ENCODE results near the gene C2orf15. TPM values are rescaled to one million over a fixed set of nuclear protein-coding genes. Genes with fewer than 3 reads are reported as not detected.

C2orf15 gene
- total RNA-seq, 2 experiments from 2014 or later: 0.80 to 0.82 TPM

Other genes with a start within 250 kb of the C2orf15 start
- under 1 TPM; 0.04 to 0.15 TPM for gene CRACDL, start 205.5 kb upstream of the C2orf15 start, total RNA-seq
- gene TSGA10, start 13.2 kb downstream of the C2orf15 start, total RNA-seq: 1 to 10 TPM; 4.7 to 7.1 TPM
- gene LIPT1, start 13.3 kb downstream of the C2orf15 start, total RNA-seq: 1 to 10 TPM; 4.3 TPM
- 10 to 100 TPM; 51.2 to 52.7 TPM for gene MITD1, start 39.4 kb downstream of the C2orf15 start, total RNA-seq
- 10 to 100 TPM; 30.5 to 31.6 TPM for gene MRPL30, start 39.5 kb downstream of the C2orf15 start, total RNA-seq
- gene LYG2, start 114.0 kb downstream of the C2orf15 start, total RNA-seq: not detected
- gene LYG1, start 159.5 kb downstream of the C2orf15 start, total RNA-seq: under 1 TPM; 0.78 to 0.86 TPM
- gene TXNDC9, start 194.6 kb downstream of the C2orf15 start, total RNA-seq: 10 to 100 TPM; 32.0 to 32.4 TPM
- gene EIF5B, start 195.7 kb downstream of the C2orf15 start, total RNA-seq: 10 to 100 TPM; 94.3 to 96.3 TPM

All from activated CD8-positive, alpha-beta memory T cell treated with anti-CD3 and anti-CD28 coated beads for 36 hours (primary cell).